HTERT RPE-1 (cell line): Measurements from ENCODE around the gene RGL4.
"Not testable (repeated sequence)": the region's sequence is repeated elsewhere in the genome, so short reads cannot be mapped to it uniquely, and the experiment has no call there.

ENCODE experiments used
- in situ Hi-C: fragments of 300-500 bp; cut with MboI; formaldehyde crosslinking; loops from 4 replicates; pipeline ENCODE4 v1.14.3; 2020; ENCODE audit warnings: low sequenced_read_pairs

RGL4 gene, protein sequence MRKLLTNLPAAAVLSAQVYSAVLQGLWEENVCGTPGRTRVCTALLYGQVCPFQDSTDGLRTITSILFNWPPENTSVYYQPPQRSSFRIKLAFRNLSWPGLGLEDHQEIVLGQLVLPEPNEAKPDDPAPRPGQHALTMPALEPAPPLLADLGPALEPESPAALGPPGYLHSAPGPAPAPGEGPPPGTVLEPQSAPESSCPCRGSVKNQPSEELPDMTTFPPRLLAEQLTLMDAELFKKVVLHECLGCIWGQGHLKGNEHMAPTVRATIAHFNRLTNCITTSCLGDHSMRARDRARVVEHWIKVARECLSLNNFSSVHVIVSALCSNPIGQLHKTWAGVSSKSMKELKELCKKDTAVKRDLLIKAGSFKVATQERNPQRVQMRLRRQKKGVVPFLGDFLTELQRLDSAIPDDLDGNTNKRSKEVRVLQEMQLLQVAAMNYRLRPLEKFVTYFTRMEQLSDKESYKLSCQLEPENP

DNA sequence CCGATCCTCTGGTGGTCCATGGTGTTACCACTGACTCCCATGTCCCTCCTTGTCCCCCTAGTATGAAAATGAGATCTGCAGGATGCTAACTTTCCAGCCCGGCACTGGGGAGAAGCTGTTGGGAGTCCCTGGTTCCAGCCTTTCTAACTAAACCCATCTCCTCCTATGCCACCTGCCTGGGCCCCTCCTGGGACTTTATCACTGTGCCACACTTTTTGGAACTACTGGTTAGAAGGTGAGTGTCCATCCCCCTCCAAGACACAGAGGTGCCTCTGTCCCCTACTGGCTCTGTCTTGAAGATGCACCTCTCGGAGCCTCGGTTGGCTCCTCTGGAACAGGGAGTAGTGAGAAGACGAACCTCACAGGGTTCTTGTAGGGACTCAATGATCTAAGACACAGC lies at the start of gene RGL4:
RGL4 (plus strand) TSS at position 301 of the 400 bp plus-strand sequence. CDS start 1,018 bp downstream, outside the sequence.
- in situ Hi-C loops = no loop called here

DNA sequence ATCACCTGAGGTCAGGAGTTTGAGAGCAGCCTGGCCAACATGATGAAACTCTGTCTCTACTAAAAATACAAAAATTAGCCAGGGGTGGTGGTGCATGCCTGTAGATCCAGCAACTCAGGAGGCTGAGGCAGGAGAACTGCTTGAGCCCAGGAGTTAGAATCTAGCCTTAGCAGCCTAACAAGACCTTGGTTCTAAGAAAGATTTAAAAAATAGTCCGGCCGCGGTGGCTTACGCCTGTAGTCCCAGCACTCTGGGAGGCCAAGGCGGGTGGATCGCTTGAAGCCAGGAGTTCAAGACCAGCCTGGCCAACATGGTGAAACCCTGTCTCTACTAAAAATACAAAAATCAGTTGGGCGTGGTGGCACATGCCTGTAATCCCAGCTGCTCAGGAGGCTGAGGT lies 44.3 kb upstream of the RGL4 start:
- in situ Hi-C loops = not testable (repeated sequence)

DNA sequence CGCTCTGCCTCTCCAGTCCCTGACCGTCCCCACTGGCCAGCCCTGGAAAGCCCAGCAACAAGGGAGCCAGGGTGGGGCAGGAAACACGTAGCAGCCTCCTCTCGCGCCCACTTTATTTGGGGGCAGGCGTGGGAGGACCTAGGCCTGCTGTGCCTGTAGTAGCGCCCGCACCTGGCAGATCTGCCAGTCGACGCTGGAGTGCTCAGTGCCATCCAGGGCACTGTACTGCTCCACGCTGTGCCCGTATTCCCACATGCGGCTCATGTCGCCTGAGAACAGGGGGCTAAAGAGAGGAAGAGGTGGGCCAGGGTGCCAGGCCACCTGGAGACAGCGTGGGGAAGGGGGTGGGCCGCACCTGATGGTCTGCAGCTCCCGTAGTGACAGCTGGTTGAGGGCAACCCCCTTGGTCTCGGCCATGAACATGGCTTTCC lies 41.7 kb upstream of the RGL4 start:
- in situ Hi-C loops = no loop called here

DNA sequence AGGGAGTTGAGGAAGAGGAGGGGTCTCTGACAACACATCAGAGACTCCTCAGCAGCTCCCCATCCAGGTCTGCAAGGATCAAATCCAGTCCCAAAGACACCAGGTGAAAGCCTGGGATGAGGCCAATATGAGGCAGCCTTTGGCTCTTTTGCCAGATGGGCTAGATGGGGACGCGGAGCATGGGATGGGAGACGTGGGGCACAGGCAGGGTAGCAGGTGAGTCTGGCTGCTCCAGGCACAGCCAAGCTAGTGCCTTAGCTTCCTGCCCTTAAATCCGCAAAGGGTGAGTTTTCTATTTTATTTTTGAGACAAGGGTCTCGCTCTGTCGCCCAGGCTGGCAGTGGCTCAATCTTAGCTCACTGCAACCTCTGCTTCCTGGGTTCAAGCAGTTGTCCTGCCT lies 39.1 kb upstream of the RGL4 start:
- in situ Hi-C loops = no loop called here

DNA sequence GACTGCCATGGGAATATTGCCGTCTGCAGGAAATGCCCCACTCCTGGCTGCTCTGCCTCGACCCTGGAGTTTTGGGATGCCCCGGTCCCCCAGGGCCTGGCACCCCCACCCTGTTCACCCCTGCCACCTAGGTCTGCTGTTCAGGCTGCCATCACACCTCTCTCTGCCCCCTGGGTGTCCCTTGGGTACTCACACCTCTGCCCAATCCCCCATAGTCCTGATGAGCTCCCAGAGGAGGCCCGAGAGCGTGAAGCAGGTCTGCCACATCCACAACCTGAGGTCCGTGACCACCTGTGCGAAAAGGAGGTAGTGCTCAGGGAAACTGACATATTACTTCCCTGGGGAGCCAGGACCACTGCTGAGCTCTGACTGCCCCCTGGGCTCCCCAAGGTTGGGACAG lies 38.5 kb upstream of the RGL4 start:
- in situ Hi-C loops = no loop called here

DNA sequence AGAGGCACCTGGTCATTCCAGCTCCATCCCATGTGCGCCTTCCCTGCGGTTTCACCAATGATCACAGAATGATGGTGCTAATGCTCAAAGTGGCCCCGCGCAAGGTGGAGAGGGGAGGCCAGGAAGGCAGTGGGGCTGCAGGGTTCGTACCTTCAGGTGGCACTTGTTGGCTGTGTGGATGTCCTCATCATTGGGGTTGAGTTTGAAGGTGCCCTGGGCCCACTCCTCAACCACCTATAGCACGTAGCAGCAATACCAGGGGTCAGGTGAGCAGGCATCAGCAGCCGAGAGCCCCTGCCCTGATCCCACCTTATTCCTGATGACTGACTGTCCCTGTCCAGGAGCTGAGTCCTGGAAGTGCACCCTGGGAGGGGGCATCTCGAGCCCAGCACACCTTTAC lies 38.1 kb upstream of the RGL4 start:
- in situ Hi-C loops = no loop called here

DNA sequence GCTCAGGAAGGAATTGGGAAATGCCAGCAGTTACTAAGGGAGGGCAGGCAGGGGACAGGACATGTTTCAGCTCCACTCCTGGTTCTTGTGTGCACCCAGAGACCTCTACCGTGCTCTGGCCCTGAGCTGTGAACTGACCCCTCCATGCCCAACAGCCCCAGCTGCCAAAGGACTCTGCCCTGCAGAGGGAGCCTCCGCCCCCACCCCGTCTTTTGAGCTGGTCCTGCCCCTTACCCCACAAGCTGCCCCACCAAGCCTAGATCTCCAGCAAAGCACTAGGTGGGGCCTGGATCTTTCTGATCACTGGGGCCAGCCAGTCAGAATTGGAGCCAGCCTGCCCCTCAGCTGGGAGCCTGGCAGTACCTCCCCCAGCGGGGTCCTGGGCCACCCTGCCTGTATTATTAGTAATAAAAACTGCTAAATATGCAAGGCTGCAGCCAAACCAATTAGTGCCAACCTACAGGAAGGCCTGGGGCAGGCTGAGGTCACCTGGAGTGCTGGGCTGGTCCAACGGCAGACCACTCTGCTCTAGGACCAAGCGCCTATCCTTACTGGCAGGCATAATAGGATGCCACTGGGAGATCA lies 34.8 kb upstream of the RGL4 start:
- in situ Hi-C loops = no loop called here

DNA sequence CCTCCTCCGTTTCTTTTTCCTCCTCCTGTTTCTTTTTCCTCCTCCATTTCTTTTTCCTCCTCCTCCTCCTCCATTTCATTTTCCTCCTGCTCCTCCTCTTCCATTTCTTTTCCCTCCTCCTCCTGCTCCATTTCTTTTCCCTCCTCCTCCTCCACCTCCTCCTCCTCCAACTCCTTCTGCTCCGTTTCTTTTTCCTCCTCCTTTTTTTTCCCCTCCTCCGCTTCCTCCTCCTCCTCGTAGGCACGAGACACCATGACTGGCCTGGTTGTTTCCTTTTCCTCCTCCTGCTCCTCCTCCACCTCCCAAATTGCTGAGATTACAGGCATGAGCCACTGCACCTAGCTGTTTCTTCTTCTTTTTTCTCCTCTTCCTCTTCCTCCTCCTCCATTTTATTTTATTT lies 33.1 kb upstream of the RGL4 start:
- in situ Hi-C loops = no loop called here

DNA sequence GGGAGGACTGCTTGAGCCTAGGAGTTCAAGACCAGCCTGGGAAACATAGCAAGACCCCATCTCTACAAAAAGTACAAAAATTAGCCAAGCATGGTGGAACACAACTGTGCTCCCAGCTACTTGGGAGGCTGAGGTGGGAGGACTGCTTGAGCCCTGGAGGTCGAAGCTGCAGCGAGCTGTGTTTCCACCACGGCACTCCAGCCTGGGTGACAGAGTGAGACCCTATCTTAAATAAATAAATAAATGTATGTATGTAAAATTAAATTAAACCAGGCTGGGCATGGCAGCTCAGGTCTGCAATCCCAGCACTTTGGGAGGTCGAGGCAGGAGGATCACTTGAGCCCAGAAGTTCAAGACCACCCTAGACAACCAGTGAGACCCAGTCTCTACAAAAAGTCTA lies 30.4 kb upstream of the RGL4 start:
- in situ Hi-C loops = not testable (repeated sequence)

DNA sequence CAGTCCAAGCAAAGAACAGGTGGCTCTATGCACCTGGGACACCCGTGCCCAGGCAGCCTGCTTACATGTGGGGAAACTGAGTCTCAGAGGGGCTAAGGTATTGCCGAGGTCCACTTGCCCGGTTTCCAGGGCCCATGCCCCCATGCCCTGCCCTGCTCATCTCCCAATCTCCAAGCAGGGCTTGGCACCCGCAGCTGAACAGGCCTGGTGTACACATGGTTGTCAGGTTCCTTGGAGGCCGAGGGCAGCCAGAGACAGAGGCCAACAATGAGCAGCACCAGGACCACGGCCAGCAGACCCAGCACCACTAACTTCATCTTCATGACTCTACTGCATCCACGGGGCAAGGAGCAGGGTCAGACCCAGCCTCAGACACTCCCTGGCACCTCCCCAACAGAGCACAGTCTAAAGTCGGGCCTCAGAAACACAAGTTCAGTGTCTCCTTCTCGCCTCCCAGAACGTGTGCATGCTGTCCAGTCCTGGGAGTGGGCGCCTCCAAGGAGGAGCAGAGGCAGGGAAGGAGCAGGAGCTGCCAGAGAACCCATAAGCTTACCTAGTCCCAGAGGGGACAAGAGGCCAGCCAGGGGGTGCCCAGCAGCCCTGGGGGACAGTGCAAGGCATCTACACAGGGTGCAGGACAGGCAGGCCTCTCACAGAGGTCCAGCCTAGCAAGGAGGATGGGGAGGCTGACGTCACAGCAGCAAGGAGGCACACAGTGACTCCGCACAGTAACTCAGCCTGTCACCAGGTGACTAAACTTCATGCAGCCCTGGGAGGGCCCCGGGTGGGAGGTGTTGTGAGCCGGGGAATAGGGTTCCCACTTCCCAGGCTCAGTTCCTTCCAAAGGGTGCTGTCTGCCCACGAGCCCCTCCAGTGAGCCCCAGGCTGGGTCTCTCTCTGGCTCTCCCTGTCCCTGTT lies 20.2 kb upstream of the RGL4 start:
- in situ Hi-C loops = no loop called here

DNA sequence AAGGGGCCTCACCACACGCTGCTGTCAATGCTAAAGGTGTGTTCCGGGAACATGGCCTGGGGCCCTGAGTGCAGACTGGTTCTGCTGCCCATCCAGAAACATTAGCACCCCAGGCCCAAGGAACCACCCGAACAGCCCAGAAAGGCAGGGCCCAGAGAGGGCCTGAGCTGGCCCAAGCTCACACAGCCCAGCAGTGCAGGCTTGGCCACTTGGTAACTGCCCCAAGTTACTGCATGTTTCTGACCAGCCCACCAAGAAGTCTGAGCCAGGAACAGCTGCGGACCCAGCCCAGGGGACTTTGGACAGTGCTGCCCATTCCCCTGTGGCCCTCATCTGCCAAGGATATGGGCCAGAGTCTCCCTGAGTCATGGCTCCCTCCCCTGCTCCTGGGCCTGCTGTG lies 19.4 kb upstream of the RGL4 start:
- in situ Hi-C loops = not testable (repeated sequence)

DNA sequence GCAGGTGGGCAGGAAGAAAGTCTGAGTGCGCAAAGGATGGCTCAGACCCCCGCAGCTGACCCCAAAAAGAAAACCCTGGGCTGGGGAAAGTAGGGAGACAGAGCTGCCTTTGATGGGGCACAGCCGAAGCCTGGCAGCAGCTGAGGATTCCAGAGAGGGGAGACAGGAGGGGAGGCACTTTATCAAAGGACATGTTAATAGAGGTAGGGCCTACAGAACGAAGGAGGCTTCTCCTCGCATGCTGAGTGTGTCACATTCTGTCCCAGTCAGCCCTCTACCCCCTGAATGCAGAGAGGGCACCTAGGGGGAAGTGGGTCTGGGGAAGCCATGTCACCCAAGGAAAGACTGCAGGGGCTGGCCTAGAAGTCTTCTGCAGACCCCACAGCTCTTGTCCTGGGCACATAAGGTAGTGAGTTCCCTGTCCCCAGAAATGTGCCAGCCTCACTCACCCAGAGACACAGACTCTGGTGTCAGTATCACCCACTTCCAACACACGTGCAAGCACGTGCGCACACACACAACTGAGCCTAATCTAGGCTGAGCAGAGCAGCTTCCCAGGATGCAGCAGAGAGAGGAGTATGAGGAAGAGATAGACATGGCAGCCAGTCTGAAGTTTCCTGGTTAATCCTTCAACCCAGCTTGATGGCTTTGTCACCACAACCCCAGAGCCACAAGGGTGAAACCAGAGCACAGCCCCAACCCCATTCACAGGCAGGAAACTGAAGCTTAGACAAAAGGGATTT lies 18.3 kb upstream of the RGL4 start:
- in situ Hi-C loops = not testable (repeated sequence)

DNA sequence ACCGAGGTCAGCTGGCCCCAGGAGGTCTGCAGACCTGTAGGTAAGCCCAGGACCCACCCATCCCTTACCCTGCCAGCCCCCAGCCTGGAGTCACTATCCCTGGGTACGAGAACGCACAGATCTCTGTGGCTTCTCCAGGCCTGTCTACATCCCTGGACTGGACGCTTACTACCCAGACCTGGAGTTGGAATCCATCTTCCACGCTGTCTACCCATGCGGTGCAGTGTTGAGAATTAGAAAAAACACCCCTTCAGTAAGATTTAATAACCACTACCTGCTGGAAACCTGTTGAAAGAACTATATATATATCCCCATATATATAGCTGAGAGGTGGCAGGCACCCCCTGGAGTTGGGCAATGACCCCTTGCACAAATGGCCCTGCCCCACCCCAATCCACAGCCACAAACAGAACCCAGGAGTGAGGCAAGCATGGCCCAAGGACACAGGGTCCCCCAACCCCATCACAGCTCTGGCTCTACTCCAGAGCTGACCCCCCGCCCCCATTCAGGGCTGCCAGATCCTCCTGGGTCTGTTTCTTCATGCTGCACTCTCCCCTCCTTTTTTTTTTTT lies 17.7 kb upstream of the RGL4 start:
- in situ Hi-C loops = no loop called here

DNA sequence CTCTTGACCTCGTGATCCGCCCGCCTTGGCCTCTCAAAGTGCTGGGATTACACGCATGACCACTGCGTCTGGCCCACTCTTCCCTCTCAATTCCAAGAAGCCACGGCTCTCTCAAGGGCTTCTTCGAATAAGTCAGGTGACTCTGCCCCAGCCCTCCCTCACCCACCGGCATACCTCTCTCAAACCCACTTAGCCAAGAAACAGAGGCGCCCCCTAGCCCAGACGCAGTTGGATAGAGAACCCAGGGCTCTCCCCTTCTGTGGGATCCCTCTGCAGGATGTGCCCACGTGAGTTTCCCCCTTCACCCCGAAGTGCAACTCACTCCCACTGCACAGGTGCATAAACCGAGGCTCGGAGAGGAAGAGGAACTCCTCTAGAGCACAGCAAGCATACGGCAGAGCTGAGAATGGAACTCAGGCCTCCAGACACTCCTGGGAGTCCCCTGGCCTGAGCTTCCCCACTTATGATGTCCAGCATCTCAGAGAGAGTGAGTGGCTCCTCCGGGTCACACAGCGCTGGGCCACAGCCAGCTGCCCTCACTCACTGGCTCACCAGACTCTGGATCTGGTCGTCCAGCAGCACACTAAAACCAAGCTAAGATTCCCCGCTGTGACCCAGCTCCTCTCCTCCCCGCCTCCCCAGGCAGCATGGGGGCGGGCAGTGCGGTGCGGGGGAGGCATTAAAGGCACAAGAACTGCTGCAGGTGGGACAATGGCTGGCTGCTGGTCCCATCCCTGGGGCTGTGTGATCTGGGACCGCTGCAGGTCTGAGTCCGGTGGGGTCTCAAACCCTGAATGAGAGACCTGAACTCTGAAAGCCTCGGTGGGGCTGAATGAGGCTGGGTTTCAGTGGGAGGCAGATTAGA lies 16.8 kb upstream of the RGL4 start:
- in situ Hi-C loops = no loop called here

DNA sequence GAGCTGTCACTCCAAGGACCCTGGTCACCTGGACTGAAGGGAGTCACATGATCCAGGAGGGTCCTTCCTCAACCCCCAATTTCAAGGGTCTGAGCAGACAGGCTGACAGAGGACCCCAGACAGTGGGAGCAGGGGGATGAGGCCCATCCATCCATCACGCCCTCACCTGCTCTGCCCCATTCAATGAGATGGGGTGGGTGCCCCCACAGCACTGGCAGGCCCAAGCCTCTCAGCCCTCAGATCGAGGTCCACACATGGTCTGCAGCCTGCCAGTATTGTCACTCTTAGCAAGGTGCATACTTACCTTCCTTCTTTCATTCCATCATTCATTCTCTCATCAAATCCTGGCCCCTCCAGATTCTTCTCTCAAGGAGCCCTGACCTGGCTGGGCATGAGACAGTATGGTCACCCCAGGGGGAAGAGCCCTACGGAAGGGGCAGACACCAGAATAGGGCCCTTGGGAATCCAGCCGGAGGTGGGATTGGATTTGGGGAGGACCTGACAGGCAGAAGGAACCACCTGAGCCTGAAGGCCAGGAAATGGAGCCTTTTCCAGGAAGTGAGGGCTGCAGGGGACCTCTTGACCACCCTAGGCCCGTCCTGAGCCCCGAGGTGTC lies 15.8 kb upstream of the RGL4 start:
- in situ Hi-C loops = not testable (repeated sequence)

DNA sequence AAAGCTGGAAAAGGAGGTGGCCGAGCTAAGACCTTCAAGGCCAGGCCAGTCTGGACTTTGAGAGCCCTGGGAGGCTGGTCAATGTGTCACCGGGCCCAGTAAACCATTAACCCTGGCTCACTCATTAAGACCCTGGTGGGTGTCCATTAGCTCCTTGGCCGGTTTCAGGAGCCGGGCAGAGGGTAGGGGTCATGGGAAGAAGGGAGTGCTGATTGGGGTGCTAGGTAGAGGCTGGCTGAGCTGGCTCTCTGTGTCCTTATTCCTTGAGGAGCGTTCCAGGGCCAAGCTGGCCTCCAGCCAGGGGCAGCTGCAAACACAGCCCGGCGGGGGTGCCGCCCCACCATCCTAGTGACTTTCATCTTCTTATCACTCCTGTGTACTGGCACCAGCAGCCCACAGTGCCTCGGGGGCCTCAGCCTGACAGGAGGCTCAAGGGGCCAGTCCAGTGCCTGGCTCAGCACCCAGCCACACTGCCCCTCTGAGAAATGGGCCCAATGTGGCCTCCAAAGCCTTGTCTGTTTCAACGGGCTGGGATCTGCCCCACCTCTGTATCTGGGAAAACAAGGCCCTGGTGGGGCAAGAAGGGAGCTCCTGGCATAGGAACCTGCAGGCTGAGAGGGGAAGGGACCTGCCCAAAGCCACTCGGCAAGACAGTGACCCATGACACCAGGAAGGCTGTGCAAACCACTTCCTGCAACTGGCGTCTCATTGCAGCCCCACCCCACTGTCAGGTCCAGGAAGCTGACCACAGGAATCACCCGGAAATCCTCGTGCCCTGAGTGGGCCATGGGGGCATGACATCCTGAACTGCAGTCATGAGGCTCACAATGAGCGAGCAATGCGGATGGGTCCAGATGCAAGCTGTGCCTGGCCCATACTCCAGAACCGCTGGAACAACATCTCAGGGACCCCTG lies 15.1 kb upstream of the RGL4 start:
- in situ Hi-C loops = no loop called here

DNA sequence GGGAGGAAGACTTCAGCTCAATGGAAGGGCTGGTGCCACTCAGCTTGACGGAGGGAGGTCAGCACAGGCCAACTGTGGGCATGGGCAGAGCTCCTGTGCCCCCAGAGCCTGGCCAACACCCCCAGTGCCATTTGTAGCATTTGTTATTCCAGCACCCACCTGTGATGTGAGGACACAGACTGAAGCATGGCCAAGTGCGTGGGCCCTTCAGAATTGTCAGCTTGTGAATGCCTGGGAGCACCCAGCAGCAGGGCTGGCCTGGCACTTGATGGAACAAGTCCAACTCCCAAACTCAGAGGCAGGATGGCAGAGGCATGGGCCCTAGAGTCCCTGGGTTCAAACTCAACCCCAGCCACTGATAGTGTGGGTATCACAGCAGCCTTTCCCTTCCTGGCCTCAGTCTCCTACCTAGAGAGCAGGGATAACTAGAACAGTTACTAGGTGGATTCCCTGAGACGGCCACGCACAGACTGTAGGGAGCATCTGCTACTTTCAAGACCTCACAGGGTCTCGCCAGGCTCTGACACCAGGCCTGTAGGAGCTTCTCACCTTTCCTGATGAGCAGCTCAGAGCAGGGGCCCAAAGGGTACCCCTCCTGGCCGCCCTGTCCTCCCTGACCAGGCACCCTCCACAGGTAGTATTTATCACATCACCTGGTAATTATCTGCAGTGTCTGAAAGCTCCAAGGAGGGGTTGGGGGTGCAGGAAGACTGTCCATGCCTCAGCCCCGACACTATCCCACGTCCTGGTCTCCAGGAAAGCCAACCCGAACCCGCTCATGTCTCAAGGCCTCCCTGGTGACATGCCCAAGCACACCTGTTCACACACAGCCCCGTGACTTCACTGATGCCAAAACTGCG lies 13.7 kb upstream of the RGL4 start:
- in situ Hi-C loops = not testable (repeated sequence)
